Measurements from ENCODE around the gene DMRT3.

Gene DMRT3

DNA sequence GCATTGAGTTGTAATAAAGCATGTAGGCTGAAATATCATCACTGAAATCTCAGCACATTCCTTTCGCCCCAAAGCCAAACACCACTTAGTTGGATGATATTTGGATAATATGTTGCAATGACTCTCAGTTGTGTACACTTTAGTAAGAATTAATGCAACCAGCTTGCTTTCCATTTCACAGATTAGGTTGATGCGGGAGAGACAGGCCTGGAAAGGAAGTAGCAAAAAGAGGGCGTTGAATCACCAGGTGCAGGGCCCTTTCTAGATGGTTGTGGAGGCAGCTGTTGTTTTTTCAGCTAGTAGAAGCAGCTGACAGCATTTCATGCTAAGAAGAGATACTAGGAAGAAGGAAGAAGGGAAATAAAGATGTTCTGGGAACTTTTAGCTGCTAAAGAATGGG is 30.9 kb downstream of the DMRT3 start:
- no peak for DNase-seq

DNA sequence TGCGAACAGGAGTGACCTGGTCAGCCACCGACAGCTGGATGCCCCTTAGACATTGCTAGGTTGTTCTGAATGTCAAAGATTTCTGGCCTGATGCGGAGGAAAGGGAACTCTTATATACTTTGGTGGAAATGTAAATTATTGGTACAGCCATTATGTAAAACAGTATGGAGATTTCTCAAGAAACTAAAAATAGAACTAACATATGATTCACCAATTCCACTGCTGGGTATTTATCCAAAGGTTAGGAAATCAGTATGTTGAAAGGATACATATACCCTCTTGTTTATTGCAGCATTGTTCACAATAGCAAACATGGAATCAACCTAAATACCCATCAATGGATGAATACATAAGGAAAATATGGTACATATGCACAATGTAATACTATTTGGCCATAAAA is 31.8 kb downstream of the DMRT3 start:
- no peak for DNase-seq

DNA sequence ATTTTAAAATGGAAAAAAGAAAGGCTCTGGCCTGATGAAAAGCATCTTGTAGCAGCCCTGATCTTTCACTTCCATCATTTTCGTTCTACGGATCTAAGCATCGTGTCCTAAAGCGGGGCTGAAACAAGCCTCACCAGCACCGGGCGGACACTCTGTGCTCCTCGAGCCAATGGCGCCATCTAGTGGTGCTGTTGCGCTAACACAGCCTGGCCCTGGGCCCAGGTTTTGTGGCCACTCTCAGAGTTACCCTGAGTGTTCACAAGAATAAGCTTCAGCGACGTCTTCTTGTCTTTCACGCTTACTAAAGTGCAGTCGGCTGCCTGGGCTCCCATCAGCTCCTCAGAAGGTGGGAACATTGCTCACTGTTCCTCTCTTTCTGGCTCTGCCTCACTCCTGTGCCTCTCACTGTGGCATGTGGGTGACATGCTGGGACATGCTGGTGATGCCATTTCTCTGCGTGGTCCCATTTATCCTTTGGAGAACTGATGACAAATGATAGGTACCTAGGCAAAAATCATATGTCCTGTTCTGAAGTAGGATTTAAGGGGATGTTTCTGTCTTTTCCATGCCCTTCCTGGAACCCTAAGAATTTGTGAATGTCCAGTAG is 32.7 kb downstream of the DMRT3 start:
- peak; percentile 78 for DNase-seq

DNA sequence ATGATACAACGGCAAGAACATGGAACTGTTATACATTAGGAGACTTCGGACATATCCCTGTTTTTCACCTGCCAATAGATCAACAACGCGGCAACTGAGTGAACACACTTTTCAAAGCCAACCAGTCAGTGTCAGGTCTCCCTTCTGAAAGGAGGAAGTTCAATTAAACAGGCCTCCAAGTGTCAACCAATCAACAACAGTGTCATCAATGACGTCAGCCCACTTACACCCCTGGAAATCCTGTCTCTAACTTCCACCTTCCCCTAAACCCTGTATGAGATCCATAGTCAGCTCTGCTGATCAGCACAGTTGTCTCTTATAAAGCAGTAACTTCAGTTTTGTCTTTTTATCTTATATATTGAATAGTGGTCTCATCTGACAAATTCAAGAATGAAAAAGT is 36.6 kb downstream of the DMRT3 start:
- DNase-seq: no peak

DNA sequence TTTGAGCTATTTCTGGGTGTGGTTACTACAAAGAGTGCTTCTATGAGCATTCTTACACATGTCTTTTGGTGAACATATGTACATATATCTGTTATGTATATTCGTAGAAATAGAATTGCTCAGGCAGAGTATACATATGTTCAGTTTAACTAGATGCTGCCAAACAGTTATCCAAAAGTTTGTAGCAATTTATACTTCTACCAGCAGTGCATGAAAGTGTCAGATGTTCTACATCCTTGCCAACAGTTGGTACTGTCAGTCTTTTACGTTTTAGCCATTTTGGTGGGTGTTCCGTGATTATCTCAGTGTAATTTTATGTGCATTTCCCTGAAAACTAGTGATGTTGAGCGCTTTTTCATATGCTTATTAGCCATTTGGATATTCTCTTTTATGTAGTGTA is 37.8 kb downstream of the DMRT3 start:
- DNase-seq: no peak

DNA sequence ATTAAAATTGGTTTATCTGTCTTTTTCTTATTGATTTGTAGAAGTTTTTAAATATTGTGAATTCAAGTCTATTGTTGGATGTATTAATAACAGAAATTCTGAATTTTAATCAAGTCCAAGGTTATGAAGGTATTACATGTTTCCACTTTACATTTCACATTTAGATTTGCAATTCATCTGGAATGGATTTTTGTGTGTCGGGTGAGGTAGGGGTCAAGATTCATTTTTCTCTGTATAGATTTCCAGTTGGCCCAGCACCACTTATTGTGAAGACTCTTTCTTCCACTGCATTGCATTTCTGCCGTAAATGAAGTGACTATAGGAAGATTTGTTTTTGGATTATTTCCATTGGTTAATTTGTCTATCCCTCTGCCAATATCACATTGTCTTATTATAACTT is 38.2 kb downstream of the DMRT3 start:
- no peak for DNase-seq

DNA sequence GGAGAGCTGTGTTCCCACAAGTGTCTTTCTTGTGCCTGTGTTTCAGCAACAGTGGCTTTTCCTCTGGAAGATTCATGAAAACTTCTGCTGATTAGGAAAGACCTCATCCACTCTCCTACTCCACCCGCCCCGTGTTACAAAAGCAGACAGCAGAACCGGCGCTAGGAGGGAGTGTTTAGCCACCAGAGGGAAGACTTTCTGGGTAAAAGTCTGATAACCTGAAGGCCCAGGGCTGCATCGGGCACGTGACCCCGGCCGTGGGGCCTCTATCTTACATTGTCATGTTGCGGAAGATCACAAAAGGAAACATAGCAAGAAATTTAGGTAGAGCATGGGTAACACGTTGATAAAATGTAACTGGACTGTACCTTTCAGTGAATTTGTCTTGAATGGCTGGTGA is 41.7 kb downstream of the DMRT3 start:
- DNase-seq: no peak

DNA sequence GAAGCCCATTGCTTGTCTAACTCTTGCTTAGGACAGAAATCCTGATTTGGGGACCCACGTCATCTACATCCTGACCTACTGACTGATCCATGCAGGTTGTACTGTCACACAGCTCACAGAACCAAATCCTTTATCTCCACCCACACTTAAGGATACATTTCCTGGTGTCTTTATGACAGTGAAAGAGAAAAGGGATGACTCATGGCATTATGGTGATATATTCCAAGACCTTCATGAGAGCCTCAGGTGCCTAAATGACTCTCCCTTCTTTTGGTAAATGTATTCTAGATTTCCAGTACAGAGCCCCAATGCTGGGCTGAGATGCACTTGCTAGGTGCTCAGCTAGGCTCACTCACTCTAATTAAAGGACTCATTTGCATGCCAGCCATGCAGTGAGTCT is 47.7 kb downstream of the DMRT3 start:
- DNase-seq: no peak

DNA sequence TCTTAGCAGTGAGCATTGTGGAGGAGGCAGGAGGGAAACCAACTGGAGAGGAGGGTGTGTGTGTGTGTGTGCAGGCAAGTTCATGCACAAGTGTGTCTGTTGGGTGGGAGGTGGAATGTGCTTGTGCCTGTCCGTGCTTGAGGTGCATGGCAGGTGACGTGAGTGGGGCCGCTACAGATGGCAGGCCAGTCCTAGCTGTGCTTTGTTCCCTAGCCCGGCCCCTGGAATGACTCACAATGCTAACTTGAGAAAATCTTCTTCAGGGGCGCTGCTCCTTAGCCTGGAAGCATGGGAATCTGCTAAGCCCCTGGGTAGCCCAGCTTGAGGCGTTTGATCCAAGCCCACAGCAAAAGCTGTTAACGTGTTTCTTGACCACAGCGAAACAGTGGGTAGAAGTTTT is 48.7 kb downstream of the DMRT3 start:
- no peak for DNase-seq

DNA sequence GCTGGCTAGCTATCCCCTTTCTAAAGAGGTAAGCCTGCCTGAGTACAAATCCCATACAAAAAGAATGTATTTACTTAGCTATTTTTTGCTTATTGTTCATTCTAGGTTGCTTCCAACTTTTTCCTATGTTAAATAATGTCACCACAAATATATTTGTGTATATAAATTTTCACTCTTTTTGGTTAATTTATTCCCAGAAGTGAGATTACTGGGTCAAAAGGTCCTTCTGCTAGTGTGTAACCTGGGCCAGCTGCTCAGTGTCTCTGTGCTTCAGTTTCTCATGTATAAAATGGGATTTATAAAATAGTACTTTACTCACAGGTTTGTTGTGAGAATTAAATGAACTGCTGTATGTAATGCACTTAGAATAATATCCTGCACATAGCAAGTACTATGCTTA is 49.8 kb downstream of the DMRT3 start:
- no peak for DNase-seq

DNA sequence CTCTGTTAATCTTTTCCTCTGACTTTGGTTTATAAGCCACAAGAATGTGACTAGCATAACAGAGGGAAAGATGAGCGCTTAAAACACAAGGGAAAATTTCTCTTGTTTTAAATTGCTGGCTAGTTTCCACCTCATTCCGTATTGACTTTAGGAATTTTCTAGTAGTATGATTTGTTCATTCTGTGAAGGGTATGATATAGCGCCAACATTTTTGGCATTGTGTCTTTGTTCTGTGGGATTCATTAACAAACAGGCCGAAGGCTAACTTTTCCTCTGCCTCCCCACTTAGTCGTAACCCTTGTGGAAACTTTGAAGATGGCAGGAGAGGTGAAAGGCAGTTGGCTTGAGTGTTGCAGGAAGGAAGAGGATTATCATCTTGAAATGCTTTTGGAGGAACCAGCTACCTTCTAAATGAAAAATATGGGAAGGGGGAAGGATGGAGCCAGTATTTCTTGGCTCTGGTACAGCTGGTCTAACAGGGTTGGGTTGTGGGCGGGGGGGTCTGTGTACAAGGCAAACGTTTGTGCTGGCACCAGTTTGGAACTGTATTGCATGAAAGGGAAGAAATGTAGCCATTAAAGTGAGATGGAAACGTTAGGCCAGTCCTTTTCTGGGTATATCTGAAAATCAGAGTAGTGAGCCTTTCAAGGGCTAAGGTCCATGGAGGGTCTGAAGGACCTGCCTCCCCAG is 52.2 kb downstream of the DMRT3 start:
- DNase-seq: no peak

DNA sequence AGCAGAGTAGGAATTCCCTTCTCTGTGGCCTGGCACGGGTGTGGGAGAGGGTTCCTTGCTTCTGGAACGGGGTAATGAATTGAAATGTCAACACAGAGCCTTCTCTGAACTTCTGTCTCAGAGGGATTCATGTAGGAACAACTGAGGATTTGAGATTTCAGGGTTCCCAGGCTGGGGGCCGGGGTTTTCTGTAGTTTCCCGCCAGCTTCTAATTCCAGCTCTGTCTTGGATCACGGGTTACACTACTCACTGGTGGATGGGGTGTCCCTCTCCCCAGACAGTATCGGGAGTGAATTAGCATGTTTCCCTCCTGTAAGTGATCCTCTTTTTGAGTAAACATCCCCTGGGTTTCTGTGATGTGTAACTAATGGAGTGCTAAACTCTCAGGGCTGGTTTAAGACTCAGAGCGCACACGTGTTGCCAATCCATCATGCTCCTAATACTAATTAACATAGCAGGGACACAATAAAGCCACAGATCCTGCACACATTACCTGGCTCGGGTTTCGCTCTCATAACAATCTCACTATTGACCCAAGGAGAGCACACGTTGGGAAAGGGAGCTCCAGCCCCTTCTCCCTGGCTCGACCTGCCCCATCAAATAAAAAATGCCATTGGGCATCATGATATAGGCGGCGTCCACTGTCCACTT is 55.6 kb downstream of the DMRT3 start:
- DNase-seq: no peak

DNA sequence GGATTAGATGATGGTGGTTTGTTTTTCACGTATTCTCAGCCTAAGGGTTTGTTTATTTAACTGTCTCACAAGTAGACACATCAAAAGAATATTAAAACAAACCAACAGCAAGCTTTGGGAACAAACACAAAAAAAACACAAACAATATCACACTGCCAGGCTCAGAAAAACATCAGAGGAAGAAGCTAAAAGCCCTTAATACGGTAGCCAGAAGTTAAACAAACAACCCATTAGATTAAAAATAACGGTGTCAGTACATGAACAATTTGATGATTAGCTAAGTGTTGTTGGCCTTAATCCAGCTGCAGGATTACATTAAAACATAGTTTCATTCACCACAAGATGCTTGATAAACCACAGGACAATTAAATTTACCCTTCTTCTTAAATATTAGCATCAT is 57.8 kb downstream of the DMRT3 start:
- no peak for DNase-seq

DNA sequence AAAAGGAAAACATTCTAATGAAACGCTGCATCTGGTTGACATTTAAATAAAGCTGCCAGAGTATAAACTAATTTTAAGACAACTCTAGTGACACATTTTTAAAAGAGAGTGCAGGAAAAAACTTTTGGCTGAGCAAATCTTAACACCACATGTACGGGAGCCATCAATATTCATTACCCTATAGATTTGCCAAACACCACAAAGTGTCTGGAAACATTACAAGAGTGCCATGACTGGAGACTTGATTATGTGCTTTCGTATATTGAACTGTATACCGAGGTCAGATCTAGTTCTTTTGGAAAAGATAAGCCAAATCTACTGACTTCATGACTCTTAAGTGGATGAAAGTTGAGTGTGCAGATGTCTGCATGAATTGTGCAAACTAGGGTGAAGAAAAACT is 63.1 kb downstream of the DMRT3 start:
- no peak for DNase-seq

Measured in activated CD4-positive, CD25-positive, alpha-beta regulatory T cell treated with anti-CD3 and anti-CD28 coated beads, Interleukin-2, amount 50 U/mL, for 72 hours (primary cell).